Stimulated activated CD8-positive, alpha-beta memory T cell treated with anti-CD3 and anti-CD28 coated beads, Interleukin-15, amount 100 ng/mL, for 24 hours (primary cell): Measurements from ENCODE around the gene DRC1.
"Not testable (repeated sequence)": the region's sequence is repeated elsewhere in the genome, so short reads cannot be mapped to it uniquely, and the experiment has no call there.

Experiments used
- DNase-seq: peaks from one replicate; pipeline ENCODE4 v3.0.0-alpha.2; 2020; ENCODE audit warnings: low read depth

Gene DRC1

DNA sequence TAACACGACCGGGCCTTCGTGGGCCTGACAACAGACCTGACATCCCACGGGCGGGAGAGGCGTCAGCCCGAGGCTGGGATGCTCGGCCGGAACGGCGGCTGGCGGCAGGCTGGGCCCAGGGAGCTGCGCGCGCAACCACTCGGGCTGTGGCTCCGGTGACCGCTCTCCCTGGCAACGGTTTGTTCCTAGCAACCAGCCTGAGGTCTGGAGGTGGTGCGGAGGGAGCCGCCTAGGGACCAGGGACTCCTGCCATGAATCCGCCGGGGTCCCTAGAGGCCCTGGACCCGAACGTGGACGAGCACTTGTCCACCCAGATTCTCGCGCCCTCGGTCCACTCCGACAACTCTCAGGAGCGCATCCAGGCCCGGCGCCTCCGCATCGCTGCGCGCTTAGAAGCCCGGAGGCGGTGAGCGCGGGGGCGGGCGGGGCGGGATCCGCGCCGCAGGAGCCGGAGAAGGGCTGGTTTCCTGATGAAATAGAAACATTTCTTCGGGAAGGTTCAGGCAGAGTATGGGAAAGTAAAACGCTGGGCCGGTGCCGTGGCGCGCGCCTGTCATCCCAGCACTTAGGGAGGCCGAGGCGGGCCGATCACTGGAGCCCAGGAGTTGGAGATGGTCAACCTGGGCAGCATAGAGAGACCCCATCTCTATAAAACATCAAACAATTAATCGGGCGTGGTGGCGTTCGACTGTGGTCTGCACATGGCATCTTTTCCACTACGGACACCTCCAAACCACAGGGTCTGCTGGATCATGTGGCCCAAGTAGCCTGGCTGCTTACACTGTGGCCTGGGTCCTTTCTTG is at the start of gene DRC1:
TSS of gene DRC1 (plus strand) at position 182 of the 803 bp plus-strand sequence. CDS start at position 252, 70 bp downstream.
- no peak for DNase-seq

DNA sequence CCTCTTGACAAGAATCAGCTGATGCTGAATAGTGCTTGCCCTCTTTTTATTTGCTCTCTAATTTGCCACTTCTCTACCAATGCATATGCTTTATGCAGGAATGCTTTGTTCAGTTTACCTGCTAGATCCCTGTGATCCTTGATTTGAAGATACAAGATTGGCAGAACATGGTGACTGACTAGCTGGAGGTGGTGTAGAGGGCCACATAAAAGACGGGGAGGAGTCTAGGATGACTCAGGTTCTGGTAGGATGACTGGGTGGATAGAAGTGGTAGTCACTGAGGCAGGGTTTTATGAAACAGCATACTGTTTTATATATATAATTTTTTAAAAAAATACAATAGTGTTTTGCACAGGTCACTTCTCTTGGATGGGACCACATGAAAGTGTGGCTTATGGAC is 48.8 kb upstream of the DRC1 start:
- no peak for DNase-seq

DNA sequence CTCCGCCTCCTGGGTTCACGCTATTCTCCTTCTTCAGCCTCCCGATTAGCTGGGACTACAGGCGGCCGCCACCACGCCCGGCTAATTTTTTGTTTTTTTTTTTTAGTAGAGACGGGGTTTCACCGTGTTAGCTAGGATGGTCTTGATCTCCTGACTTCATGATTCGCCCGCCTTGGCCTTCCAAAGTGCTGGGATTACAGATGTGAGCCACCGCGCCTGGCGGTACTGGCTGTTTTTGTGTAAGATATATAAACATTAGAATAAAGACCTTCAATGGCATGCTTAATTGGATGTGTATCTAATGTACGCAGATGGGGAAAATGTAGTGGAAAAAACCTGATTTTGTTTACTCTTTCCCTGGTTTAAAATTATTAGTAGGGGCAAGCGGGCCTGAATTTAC is 47.3 kb upstream of the DRC1 start:
- DNase-seq: not testable (repeated sequence)

DNA sequence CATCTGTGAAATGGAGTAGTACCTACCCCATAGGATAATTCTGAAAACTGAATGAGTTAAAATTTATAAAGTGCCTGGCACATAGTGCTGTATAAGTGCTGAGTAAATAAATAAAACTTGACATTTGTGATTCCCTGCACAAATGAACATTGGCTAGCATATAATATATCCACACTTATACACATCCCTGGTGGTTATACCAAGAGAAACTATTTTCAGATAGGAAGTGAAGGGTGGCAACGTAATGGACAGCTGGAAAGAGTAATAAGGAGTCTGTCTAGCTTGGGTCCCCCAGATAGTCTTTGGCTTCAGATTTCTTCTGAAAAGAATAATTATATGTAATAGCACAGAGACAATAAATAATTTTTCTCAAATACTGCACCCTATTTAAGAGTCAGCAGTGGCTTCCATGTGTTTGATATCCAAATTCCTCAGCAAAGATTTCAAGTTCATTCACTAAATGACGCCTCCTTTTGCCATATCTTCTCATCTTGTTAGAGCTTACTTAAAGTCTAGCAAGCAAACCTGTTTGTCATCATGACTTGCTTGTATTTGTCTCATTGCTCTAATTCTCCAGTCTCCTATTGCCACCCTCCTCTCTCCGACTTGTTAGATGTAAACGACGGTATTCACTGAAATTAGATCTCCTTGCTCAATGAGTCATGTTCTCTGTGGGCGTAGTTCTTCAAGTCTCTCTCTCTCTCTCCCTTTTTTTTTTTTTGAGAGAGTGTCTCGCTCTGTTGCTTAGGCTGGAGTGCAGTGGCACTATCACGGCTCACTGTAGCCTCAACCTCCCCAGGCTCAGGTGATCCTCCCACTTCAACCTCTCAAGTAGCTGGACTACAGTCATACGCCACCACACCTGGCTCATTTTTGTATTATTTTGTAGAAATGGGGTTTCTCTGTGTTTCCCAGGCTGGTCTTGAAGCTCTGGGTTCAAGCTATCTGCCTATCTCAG is 46.4 kb upstream of the DRC1 start:
- no peak for DNase-seq

DNA sequence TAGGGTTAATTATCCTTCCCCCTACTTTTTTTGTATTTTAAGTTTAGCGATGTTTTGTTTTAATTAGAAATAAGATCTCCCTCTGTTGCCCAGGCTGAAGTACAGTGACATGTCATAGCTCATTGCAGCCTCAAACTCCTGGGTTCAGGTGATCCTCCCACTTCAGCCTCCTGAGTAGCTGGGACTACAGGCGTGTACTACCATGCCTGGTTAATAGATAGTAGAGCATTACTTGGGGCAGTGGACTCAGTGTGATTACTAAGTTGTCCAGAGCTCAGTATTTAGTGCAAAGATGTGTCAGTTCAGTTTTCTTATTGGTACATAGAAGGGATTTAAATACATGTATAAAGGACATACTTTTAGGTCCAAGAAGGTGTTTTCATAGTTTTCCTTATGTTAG is 45.6 kb upstream of the DRC1 start:
- no peak for DNase-seq

DNA sequence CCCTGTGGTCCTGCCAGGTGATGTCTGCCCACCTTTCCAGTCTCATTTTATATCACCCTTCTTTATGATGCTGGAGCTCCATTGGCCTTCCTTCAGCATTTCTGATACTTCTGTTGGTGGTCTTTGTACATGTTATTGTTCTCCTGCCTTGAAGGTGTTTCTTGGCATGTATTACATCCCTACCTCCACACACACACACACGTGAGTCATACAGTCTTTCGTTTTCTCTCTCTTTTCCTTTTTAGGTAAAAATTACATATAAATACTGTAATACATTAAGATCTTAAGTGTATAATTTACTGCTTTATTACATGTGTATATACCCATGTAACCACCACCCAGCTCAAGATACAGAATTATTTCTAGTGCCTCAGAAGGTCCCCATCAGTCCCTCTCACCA is 44.9 kb upstream of the DRC1 start:
- no peak for DNase-seq

DNA sequence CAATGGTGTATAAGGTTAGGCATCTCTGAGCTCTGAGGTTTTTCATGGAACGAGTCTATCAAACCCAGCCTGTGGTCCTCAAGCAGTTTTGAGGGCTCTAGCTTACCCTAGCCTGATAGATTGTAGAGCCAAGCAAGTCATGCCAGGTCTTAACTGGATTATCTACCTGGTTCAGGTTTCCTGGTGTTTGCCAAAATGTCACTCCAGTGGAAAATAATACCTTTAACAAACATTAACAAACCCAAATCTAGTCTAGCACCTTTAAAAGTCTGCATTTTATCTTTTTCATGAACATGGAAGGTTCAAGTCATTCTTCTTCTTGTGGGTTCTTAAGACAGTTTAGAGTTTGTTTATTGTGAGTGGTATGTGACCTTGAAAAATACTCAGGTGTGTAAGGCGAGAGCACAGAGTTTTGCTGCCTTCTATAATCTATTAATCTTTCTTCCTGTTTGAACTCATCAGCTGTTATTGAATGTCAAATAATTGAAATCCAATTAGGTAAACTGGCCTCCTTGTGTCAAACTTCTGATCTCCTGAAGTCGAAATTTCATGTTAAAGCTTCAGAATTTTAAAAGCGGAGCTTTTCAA is 41.7 kb upstream of the DRC1 start:
- DNase-seq: no peak

DNA sequence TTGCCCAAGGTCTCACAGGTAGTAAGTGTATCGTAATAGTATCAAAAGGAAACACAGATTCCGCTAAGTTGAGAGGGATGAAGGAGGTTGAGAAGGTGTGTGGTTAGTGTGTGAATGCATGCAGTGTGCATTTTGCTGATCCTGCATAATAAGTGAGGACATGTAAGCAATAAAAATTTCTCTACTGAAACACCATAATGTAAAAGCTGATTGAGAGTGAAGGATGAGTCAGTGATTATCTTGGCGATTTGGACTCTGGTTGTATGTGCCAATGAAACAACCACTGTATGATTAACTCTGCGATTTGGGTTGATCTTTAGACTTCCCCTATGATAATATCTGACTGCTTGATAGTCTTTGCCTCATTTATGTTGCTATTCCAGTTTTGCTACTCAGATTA is 38.4 kb upstream of the DRC1 start:
- DNase-seq: no peak

DNA sequence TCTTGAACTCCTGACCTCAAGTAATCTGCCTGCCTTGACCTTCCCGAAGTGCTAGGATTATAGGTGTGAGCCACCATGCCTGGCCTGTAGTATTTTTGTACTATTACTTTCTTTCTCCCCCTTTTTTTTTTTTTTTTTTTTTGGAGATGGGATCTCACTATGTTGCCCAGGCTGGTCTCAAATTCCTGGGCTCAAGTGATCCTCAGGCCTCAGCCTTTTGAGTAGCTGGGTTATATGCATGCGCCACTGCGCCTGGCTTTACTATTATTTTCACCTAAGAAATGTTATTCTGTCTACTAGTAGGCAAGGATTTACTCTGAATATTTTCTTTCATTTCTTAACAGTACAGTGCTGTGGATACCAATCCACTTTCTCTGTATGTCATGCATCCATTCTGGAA is 37.8 kb upstream of the DRC1 start:
- DNase-seq: no peak

DNA sequence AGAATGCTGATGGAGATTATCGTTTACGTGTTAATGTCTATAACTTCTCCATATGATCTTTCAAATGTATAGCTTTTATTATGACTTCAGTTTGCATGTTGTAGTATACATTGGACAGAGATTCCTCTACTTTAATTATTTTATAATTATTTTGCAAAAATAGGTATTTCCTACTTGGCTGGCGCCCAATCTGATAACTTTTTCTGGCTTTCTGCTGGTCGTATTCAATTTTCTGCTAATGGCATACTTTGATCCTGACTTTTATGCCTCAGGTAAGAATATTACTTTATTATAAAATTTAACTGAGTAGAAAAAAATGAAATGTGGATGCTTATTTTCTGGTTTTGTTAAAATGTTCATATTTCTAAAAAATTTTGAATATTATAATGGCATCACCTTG is 37.1 kb upstream of the DRC1 start:
- DNase-seq: no peak

DNA sequence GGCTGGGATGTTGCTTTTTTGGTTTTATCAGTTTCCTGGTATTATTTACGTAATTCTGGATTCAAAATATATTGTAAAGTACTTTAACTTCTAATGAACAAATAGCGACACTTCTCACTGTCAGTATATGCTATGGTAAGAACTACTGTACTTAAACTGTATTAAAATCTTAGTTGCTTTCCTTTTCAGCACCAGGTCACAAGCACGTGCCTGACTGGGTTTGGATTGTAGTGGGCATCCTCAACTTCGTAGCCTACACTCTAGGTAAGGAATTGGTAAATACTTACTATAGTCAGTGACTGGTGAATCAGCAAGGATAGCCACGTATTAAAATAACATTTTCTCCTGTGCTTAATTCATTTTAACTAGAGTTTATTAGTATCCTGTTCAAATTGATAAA is 34.8 kb upstream of the DRC1 start:
- DNase-seq: no peak

DNA sequence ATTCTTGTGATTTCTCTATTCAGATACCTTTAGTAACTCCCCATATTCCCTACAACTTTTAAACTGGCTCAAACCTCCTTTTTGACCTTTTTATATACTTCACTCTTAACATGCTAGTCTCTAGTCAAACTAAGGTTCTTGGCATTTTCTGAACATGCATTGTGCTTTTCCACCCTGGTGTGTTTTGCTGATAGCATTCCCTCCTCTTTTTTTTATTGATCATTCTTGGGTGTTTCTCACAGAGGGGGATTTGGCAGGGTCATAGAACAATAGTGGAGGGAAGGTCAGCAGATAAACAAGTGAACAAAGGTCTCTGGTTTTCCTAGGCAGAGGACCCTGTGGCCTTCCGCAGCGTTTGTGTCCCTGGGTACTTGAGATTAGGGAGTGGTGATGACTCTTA is 32.1 kb upstream of the DRC1 start:
- not testable (repeated sequence) for DNase-seq

DNA sequence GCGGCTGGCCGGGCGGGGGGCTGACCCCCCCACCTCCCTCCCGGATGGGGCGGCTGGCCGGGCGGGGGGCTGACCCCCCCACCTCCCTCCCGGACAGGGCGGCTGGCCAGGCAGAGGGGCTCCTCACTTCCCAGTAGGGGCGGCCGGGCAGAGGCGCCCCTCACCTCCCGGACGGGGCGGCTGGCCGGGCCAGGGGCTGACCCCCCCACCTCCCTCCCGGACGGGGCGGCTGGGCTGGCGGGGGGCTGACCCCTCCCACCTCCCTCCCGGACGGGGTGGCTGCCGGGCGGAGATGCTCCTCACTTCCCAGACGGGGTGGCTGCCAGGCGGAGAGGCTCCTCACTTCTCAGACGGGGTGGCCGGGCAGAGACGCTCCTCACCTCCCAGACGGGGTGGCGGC is 30.8 kb upstream of the DRC1 start:
- DNase-seq: not testable (repeated sequence)

DNA sequence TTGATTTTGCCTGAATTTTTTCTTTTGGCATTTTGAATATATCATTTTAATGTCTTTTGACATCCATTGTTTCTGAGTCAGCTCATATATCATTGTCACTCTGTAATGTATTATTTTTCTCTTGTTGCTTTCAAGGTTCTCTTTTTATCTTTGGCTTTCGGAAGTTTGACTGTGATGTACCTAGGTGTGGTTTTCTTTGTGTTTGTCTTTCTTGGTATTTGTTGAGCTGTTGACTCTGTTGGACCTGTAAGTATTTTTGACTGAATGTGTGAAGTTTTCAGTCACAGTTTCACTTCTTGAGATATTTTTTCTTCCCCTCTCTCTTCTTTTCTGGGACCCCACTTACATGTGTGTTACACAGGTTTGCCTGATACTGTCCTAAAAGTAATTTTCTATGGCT is 24.9 kb upstream of the DRC1 start:
- DNase-seq: no peak

DNA sequence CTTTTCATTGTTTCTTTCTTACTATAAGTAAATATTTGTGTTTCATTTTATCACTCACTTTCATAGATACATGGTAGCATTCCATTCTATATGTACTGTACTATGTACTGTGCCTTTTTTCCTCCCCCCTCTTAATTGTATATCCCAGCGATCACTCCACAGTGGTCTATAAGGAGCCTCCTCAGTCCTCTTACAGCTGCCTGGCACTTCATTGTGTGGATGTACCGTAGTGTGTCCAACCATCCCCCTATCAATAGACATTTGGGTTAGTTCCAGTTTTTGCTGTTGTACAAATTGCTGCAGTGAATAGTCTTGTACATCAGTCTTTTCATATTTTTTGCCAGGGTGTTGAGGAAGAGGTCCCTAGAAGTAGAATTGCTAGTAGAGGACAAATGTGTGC is 21.4 kb upstream of the DRC1 start:
- DNase-seq: no peak

DNA sequence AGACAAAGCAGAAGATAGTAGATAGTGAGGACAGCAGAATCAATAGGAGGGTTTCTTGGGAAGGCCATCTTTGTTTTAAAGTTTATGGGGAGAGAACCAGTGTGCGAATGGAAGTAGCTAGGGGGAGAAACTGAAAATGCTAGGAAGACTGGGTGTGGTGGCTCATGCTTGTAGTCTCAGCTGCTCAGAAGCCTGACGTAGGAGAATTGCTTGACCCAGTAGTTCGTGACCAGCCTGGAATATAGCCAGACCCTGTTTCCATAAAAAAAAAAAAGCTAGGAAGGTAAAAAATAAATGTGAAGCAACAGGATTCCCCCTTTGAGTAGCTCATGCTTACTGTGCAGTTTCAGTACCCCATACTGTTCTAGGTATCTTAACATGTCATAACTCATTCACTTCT is 19.2 kb upstream of the DRC1 start:
- DNase-seq: no peak

DNA sequence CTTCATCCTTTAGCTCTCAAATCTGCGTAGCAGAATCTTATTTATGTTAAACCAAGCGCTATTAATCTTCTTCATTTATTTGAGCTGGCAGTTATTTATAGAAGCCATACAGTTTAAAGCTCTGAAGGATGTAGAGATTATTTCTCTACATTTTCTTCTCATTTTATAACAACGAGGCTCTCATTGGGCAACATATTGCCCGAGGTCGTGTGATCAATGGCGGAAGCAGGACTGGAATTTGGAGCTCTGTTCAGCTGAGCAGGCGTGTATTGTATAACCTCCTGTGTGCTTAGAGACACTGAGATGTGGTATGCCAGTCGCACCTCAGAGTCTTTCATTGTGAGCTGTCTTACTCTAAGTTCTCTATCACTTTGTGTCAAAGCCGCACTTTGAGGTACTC is 17.5 kb upstream of the DRC1 start:
- no peak for DNase-seq

DNA sequence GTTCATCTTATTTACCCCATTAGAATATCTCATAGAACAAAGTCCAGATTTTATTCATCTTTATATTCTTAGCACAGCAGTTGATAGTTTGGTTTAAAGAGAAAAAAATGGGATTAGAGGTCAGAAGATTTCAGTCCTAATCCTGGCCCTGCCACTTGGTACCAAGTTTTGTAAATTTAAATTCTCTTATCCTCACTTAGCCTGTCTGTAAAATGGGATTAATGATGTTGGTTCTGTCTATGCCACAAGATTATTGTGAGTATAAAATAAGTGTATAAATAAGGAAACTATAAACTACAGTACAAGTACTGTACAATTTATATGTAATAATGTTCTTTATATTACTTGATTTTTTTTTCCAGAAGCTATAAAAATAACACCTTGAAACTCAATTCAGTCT is 17.1 kb upstream of the DRC1 start:
- DNase-seq: no peak

DNA sequence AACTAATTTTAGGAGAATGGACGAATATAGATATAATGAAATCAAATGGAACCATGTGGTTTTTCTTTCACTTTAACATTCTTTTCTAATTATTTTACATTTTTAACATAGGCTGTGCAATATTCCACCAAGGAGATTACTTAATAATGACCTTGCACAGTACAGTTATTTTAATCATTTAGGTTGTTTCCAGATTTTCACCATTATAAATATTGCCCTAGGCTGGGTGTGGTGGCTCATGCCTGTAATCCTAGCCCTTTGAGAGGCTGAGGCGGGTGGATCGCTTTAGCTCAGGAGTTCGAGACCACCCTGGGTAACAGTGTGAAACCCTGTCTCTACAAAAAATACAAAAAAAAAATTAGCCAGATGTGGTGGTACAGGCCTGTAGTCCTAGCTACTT is 14.5 kb upstream of the DRC1 start:
- no peak for DNase-seq

DNA sequence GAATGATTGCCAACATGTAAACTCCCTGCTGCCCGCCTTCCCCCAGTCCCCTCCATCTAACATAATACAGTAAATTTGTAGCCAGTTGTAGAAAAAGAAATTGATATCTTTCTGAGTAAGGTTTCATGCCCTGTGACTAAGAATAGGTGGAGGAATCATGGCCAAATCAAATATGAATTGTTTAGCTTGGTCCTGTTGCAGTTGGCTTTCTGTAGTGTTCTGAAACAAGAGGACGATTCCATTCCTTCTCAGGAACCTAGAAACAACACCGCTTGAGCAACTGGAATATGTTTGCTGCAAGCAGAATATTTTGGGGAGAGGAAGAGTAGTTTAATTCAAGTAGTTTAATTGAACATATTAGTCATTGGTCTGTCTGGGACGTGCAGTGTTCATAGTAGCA is 7.0 kb upstream of the DRC1 start:
- no peak for DNase-seq

DNA sequence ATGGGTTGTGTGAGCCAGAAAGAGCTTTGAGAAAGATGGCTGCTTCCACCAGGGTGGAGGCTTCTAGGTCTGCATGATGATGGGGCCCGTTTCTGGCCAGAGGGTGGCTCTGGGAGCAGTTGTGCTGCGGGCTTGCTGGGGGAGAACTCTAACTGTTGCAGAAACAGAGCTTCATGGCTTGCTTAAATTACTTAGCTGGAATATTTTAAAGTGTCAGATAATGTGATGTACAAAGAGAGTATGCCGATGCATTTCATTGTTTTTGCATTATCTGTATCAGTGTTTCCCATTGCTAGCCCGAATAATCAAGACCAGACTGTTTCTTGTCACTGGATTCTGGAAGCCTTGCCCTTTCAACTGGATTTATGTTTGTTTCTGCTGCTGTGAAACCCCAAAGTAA is 6.3 kb upstream of the DRC1 start:
- no peak for DNase-seq

DNA sequence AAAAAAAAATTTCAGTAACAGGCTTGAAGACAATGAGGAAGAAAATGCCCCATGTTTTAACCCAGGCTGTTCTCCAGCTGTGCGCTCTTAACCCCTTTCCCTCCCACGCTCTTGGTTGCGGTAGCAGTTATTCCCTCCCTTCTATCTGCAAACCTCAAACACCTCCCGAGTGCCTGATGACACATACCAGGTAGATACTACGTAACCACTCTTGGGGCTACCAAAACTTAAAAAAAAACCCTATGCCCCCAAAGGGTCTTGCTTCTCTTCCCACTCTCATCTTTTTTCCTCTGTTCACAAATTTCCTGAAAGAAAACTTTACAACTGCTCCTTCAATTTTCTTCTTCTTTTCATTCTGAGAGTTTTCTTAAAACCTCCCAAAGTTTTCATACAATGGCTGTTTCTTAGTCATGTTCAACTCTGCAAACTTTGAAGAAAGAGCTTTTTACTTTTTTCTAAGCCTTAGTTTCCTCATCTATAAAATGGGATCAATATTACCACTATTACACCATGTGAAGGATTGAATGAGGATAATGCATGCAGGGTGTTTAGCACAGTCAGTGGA is 4.9 kb upstream of the DRC1 start:
- DNase-seq: no peak
